ENCODE data around the gene DNAH17.

- no peak for TF ChIP-seq CTCF (IDR thresholded peaks at IDR 0.05)
- TF ChIP-seq POLR2AphosphoS5 (IDR thresholded peaks at IDR 0.05; ENCODE audit: low read depth, low read length): no peak
- TF ChIP-seq SIN3A (IDR thresholded peaks at IDR 0.05; ENCODE audit: borderline replicate concordance, insufficient read depth, low read depth, low read length): no peak
- no peak for TF ChIP-seq REST (IDR thresholded peaks at IDR 0.05; ENCODE audit: insufficient read depth in 1 of 2, low read depth in 2 of 2, low read length in 1 of 2)
Measured at GRCh38 chr17:78458091-78458490, 119.1 kb downstream of the DNAH17 start.
